ENCODE measurements around the gene ITFG1. TPM values are rescaled to one million over a fixed set of nuclear protein-coding genes. Genes with fewer than 3 reads are reported as not detected.
"Not testable (repeated sequence)": the region's sequence is repeated elsewhere in the genome, so short reads cannot be mapped to it uniquely, and the experiment has no call there.

ITFG1 gene
- total RNA-seq, 2 experiments from 2014 or later: 16.5 to 16.7 TPM

DNA sequence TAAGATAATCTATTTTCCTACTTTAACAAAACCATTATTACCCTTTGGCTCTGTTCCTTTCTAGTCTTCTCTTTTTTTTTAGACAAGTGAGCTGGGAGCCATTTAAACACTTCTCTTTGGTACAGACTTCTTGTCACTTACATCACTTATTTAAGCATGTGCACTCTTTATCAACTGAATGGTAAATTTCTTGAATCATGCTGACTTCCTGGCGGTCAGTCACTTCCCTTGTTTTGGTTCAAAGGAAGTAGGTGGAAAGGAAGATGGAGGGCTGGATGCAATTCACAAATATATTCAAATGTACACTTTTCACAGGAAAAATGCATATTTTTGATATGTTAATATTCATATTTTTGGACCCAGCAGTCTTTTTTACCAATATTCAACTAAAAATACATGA is 97.1 kb downstream of the ITFG1 start:
- Mint-ChIP-seq H3K27ac (no peak overlapping the region), H3K27me3 (no peaks in the 10 kb centered on the region), H3K36me3 (ENCODE audit: low read depth) (peaks cover 20% of the 10 kb centered on the region), H3K4me1 (ENCODE audit: low read depth) (no peaks in the 10 kb centered on the region), H3K4me3 (no peak overlapping the region), H3K9me3 (no peaks in the 10 kb centered on the region)
- ATAC-seq (no peak), DNase-seq (no peak)
- TF ChIP-seq, protein P1, sequence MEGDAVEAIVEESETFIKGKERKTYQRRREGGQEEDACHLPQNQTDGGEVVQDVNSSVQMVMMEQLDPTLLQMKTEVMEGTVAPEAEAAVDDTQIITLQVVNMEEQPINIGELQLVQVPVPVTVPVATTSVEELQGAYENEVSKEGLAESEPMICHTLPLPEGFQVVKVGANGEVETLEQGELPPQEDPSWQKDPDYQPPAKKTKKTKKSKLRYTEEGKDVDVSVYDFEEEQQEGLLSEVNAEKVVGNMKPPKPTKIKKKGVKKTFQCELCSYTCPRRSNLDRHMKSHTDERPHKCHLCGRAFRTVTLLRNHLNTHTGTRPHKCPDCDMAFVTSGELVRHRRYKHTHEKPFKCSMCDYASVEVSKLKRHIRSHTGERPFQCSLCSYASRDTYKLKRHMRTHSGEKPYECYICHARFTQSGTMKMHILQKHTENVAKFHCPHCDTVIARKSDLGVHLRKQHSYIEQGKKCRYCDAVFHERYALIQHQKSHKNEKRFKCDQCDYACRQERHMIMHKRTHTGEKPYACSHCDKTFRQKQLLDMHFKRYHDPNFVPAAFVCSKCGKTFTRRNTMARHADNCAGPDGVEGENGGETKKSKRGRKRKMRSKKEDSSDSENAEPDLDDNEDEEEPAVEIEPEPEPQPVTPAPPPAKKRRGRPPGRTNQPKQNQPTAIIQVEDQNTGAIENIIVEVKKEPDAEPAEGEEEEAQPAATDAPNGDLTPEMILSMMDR (IDR thresholded peaks at IDR 0.05): no peak
- CTCF ChIA-PET: interaction anchor here (0.7 to 0.9 kb wide), 2 partner anchors 10 to 13 kb away, joined by 3 read pairs; no protein-coding TSS in a partner anchor
- POLR2A ChIA-PET: no interaction called here
- intact Hi-C loops (cut with micrococcal nuclease): no loop called here

DNA sequence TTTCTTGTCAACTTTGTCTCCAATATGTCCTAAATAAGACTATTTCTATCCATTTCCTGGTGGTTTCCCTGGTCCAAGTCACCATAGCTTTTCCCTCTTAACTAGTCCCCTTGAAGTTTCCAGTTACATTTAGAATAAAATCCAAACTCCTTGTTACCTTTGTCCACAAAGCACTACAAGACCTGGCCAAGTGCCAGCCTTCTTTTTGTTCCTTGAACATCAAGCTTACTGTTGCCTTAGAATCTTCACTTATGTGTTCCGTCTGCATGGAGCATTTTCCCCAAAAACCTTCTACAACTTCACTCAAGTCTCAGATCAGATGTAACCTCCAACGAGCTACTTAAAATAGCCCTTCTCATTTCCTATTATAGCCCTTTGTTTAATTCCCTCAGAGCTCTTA is 101.4 kb downstream of the ITFG1 start:
- no peak for ATAC-seq
- Mint-ChIP-seq H3K4me1 (ENCODE audit: low read depth) (no peaks in the 10 kb centered on the region), H3K4me3 (no peak overlapping the region), H3K27me3 (no peaks in the 10 kb centered on the region), H3K9me3 (peaks cover 7% of the 10 kb centered on the region), H3K27ac (no peak overlapping the region), H3K36me3 (ENCODE audit: low read depth) (peaks cover 22% of the 10 kb centered on the region)
- CTCF ChIA-PET: interaction anchor here (1.0 kb wide), 1 partner anchor 21 kb away, joined by 3 read pairs; no protein-coding TSS in a partner anchor
- no peak for DNase-seq
- intact Hi-C loops (cut with micrococcal nuclease): no loop called here
- TF ChIP-seq, protein P1 (IDR thresholded peaks at IDR 0.05): no peak
- POLR2A ChIA-PET: no interaction called here

DNA sequence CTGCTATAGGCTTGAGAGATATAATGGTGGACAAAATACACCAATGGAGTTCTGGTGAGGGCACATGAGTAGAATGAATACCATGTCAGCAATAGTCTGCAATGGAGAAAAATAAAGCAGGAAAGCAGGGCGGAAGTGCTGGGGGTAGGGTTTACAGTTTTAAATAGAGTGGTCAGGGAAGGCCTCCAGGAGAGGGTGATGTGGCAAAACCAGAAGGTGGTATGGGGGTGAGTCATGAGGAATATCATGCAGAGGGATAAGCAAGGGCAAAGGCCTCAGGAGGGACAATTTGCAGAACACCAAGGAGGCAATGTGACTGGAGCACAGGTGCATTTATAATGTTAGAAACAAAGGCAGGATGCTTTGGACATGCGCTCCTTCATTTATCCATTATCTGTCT is 102.0 kb downstream of the ITFG1 start:
- no peak for ATAC-seq
- Mint-ChIP-seq H3K9me3 (peaks cover 11% of the 10 kb centered on the region), H3K4me3 (no peak overlapping the region), H3K27ac (no peak overlapping the region), H3K27me3 (no peaks in the 10 kb centered on the region), H3K36me3 (ENCODE audit: low read depth) (peaks cover 25% of the 10 kb centered on the region), H3K4me1 (ENCODE audit: low read depth) (no peaks in the 10 kb centered on the region)
- ChIA-PET POLR2A (no interaction called here), CTCF (interaction anchor here (1.0 kb wide), 1 partner anchor 22 kb away, joined by 3 read pairs; no protein-coding TSS in a partner anchor)
- no peak for DNase-seq
- intact Hi-C loops (cut with micrococcal nuclease): no loop called here
- TF ChIP-seq, protein P1 (IDR thresholded peaks at IDR 0.05): no peak

DNA sequence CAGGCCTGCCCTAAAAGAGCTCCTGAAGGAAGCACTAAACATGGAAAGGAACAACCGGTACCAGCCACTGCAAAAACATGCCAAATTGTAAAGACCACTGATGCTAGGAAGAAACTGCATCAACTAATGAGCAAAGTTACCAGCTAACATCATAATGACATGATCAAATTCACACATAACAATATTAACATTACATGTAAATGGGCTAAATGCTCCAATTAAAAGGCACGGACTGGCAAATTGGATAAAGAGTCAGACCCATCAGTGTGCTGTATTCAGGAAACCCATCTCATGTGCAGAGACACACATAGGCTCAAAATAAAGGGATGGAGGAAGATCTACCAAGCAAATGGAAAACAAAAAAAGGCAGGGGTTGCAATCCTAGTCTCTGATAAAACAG is 111.8 kb downstream of the ITFG1 start:
- H3K36me3 Mint-ChIP-seq (ENCODE audit: low read depth): peaks cover 75% of the 10 kb centered on the region
- DNase-seq; intact Hi-C loops (cut with micrococcal nuclease); H3K4me3 Mint-ChIP-seq; H3K4me1 Mint-ChIP-seq (ENCODE audit: low read depth); CTCF ChIA-PET; H3K27ac Mint-ChIP-seq; ATAC-seq; H3K27me3 Mint-ChIP-seq; POLR2A ChIA-PET: not testable (repeated sequence)
- peaks cover 40% of the 10 kb centered on the region for H3K9me3 Mint-ChIP-seq

DNA sequence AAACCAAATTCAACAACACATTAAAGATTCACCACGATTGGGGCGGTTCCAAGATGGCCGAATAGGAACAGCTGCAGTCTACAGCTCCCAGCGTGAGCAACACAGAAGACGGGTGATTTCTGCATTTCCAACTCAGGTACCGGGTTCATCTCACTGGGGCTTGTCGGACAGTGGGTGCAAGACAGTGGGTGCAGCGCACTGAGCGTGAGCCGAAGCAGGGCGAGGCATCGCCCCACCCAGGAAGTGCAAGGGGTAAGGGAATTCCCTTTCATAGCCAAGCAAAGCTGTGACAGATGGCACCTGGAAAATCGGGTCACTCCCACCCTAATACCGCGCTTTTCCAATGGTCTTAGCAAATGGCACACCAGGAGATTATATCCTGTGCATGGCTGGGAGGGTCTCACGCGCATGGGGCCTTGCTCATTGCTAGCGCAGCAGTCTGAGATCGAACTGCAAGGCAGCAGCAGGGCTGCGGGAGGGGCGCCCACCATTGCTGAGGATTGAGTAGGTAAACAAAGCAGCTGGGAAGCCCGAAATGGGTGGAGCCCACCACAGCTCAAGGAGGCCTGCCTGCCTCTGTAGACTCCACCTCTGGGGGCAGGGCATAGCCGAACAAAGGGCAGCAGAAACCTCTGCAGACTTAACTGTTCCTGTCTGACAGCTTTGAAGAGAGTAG is 113.7 kb downstream of the ITFG1 start:
- H3K4me3 Mint-ChIP-seq; H3K27ac Mint-ChIP-seq; H3K4me1 Mint-ChIP-seq (ENCODE audit: low read depth); CTCF ChIA-PET; intact Hi-C loops (cut with micrococcal nuclease); POLR2A ChIA-PET; DNase-seq; H3K27me3 Mint-ChIP-seq; ATAC-seq: not testable (repeated sequence)
- peaks cover 63% of the 10 kb centered on the region for H3K36me3 Mint-ChIP-seq (ENCODE audit: low read depth)
- H3K9me3 Mint-ChIP-seq: peaks cover 35% of the 10 kb centered on the region

DNA sequence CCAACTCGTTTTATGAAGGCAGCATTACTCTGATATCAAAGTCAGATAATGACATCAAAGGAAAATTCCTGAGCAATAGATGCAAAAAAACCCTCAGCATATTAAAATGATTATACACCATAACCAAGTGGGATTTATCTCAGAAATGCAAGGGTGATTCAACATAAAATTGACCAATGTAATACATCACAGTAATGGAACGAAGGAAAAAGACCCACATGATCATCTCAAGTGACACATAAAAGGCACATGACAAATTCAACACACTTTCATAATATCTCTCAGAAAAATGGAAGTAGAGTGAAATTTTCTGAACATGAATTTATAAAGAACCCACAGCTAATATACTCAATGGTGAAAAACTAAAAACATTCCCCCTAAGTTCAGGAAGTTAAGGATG is 118.8 kb downstream of the ITFG1 start:
- intact Hi-C loops (cut with micrococcal nuclease): no loop called here
- no peak for ATAC-seq
- H3K27me3 Mint-ChIP-seq: no peaks in the 10 kb centered on the region
- H3K36me3 Mint-ChIP-seq (ENCODE audit: low read depth): peaks cover 49% of the 10 kb centered on the region
- no peak overlapping the region for H3K27ac Mint-ChIP-seq
- no peak overlapping the region for H3K4me3 Mint-ChIP-seq
- no peak for DNase-seq
- CTCF ChIA-PET: no interaction called here
- TF ChIP-seq, protein P1 (IDR thresholded peaks at IDR 0.05): no peak
- H3K9me3 Mint-ChIP-seq: peaks cover 33% of the 10 kb centered on the region
- H3K4me1 Mint-ChIP-seq (ENCODE audit: low read depth): no peaks in the 10 kb centered on the region
- POLR2A ChIA-PET: no interaction called here

DNA sequence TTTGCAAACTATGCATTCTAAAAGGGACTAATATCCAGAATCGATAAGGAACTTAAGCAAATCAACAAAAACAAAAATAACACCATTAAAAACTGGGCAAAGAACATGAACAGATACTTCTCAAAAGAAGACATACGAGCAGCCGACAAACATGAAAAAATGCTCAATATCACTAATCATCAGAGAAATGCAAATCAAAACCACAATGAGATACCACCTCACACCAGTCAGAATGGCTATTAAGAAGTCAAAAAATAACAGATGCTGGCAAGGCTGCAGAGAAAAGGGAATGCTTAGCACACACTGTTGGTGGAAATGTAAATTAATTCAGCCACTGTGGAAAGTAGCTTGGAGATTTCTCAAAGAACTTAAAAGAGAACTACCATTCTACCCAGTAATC is 130.3 kb downstream of the ITFG1 start:
- H3K27ac Mint-ChIP-seq; POLR2A ChIA-PET; intact Hi-C loops (cut with micrococcal nuclease); DNase-seq; H3K9me3 Mint-ChIP-seq; H3K4me3 Mint-ChIP-seq; H3K4me1 Mint-ChIP-seq (ENCODE audit: low read depth); ATAC-seq; CTCF ChIA-PET; H3K27me3 Mint-ChIP-seq: not testable (repeated sequence)
- H3K36me3 Mint-ChIP-seq (ENCODE audit: low read depth): peaks cover 25% of the 10 kb centered on the region

DNA sequence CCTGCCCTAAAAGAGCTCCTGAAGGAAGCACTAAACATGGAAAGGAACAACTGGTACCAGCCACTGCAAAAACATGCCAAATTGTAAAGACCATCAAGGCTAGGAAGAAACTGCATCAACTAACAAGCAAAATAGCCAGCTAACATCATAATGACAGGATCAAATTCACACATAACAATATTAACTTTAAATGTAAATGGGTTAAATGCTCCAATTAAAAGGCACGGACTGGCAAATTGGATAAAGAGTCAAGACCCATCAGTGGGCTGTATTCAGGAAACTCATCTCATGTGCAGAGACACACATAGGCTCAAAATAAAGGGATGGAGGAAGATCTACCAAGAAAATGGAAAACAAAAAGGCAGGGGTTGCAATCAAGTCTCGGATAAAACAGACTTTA is 136.6 kb downstream of the ITFG1 start:
- H3K4me1 Mint-ChIP-seq (ENCODE audit: low read depth); H3K27ac Mint-ChIP-seq; H3K27me3 Mint-ChIP-seq; POLR2A ChIA-PET; intact Hi-C loops (cut with micrococcal nuclease); H3K9me3 Mint-ChIP-seq; H3K4me3 Mint-ChIP-seq; ATAC-seq; CTCF ChIA-PET; DNase-seq: not testable (repeated sequence)
- H3K36me3 Mint-ChIP-seq (ENCODE audit: low read depth): peaks cover 16% of the 10 kb centered on the region

All from activated CD8-positive, alpha-beta T cell treated with anti-CD3 and anti-CD28 coated beads for 36 hours (primary cell).